Esophagus muscularis mucosa (tissue), 2 donors: ENCODE measurements around the gene CERCAM.

Experiments used
- POLR2A ChIP-seq: fragments of 450-650 bp; IDR thresholded peaks from one replicate; pipeline ENCODE4 v1.6.1; 2017; ENCODE audit warnings: antibody characterized with exemption, moderate library complexity, mild to moderate bottlenecking, low read depth
- POLR2AphosphoS5 ChIP-seq, 2 donors: sonication (generic); formaldehyde crosslinking; IDR thresholded peaks; one replicate each; pipeline ENCODE4 v1.6.1; 2017; ENCODE audit warnings: antibody characterized with exemption in 2 of 2

DNA sequence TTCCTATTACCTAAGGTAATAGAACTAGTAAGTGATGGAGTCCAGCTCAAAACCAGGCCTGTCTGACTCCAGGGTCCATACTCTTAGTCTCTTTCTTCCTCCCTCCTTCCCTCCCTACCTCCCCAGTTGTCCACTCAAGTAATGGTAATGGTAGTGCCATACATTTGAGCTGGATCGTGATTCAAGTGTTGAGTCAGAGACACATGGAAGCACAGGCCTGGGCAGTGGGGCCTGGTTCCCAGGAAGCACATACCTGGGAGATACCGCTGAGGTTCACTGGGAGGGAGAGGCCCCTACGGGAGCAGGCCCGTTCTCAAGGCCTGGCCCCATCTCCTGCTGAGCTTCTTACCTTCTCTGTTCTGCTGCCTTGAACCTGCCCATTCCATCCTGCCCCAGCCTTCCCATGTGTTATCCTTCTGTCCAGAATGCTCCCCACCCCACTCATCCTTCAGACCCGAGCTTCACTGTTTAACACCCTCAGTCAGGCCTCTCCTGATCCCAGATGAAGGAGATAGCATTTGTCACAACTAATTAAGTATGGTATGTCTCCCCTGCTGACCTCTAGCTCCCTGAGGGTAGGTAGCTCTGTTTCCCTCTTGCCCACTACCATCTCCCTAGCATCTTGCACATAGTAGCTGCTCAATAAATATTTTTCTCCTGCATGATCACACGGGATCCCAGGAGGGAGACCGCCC, 35.7 kb upstream of the CERCAM start:
- TF ChIP-seq POLR2AphosphoS5 (IDR thresholded peaks at IDR 0.05) (no peak), POLR2A (no peak)
